GM21825 (cell line): ENCODE data around the gene RTP5.
"Not testable (repeated sequence)": the region's sequence is repeated elsewhere in the genome, so short reads cannot be mapped to it uniquely, and the experiment has no call there.

Source experiments
- ATAC-seq: cut with Tn5 transposase; IDR thresholded peaks from one replicate; pipeline ENCODE4 v1.9.1; 2021; ENCODE audit warnings: mild to moderate bottlenecking, moderate library complexity; ENCODE audit not compliant: unreplicated experiment

Gene RTP5

DNA sequence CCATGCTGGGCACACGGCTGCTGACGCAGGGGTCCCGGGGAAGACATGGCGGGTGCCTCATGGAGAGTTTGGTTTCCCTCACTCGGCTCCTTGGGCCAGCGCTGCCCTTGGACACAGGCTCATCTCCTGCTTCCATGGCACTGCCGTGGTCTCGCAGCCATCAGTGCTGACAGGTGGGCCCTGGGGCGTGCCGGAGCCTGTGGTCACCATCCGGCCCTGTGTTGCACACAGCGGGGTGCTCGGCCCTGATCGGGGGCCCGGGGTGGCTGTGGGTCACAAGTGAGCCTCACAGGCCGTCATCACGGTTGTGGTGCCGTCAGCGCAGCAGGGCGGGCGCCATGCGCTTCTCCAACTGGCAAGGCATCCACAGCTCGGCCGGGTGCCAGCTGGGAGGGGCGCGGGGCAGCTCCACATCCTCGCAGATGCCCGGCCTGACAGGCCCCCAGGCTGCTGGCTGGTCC is 582 bp downstream of the RTP5 start:
- no peak for ATAC-seq

- ATAC-seq: no peak
Measured at GRCh38 chr2:241870611-241871537, 1.3 kb downstream of the RTP5 start.

DNA sequence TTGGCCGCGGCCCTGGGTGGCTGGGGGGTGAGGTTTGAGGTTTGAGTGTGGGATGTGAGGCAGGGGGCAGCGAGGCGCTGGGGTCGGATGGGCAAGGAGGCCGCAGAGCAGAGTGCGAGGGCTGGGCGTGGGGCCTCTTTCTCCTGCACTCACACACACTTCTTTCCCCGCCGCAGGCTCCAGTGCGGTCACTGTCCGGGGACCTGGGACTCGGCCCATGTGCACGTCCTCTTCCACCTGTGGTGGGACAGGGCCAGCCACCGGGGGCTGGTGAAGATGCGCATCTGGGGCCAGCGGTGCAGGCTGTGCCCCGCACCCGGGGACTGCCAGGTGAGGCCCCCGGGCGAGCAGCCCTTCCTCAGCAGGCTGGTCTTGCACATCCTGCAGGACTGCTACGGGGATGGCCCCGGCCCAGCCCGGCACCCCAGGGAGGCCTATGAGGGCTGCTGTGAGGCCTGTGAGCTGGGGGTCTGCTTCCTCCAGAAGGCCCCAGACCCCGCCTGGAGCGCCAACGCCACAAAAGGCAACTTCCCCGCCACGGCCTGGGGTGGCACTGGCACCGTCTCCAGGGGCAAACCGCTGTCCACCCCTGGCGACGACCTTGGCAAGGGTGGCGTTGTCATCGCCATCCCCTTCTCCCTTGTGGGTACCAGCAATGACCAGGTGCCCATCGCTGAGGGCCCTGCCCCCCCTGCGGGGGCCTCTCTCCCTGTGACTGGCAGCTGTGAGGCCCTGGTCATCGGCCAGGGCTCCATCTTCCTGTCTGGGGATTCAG is 2.2 kb downstream of the RTP5 start:
- ATAC-seq: no peak

DNA sequence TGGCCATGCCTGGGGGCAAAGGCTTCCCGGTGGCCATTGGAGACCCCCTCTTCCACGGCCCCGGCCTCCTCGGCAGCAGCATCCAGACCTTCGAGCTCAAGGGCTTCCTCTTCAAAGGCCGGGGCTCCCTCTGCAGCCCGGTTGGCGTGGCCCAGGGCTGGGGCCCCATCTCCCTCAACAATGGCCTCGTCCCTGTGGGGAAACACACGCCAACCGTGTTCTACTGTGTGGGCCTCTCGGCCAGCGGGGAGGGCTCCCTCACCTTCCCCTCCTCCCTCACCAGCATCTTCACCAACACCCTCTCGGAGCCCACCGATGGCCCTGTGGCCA is 2.7 kb downstream of the RTP5 start:
- no peak for ATAC-seq

DNA sequence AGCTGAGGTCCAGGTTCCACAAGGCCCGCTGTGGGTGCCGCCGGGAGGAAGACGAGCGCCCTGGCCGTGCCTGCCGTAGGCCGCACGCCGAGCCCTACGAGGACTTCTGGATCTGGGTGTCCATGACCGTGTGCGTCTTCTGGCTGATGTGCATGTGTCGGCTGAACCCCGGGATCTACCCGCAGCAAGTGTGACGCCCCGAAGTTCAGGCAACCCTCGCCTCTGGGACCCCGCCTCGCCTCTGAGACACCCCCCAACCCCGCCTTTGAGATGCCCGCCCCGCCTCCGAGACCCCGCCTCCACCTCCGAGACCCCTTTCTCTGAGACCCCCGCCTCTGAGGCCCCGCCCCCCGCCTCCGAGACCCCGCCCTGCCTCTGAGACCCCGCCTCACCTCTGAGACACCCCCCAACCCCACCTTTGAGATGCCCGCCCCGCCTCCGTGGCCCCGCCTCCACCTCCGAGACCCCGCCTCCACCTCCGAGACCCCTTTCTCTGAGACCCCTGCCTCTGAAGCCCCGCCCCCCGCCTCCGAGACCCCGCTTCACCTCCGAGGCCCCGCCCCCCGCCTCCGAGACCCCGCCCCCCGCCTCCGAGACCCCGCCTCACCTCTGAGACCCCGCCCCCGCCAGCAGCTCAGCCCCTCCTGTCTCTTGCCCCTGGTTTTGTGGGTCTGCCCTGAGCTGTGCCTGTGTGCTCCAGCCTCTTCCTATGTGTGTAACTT is 3.7 kb downstream of the RTP5 start:
- no peak for ATAC-seq

DNA sequence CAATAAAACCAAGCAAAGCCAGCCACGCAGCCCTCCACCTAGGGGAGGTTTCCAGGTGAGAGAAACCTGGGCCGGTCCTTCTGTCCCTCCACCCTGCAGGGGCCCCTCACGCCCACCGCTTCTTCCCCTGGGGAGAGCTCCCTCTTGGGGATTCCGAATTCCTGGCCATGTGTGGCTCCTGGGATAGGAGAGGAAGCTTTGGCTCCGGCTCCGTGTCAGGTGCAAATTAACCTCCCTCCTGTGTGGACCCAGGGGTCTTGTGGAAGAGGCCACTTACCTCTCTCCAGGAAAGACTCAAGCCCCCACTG is 4.2 kb downstream of the RTP5 start:
- ATAC-seq: no peak

GRCh38 chr2:241874277-241874925 is 4.9 kb downstream of the RTP5 start:
- ATAC-seq: no peak

DNA sequence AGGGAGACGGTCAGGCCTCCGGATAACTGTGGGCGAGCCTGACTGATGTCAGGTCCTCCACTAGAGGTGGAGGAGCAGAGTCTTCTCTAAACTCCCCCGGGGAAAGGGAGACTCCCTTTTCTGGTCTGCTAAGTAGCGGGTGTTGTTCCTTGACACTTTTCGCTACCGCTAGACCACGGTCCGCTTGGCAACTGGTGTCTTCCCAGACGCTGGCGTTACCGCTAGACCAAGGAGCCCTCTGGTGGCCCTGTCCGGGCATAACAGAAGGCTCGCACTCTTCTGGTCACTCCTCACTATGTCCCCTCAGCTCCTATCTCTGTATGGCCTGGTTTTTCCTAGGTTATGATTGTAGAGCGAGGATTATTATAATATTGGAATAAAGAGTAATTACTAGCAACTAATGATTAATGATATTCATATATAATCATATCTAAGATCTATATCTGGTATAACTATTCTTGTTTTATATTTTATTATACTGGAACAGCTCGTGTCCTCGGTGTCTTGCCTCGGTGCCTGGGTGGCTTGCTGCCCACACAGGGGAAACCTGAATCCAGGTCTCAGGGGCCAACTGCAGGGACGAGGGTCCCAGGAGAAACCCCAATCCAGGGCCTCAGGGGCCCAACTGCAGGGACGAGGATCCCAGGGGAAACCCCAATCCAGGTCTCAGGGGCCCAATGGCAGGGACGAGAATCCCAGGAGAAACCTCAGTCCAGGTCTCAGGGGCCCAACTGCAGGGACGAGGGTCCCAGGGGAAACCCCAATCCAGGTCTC is 6.4 kb downstream of the RTP5 start:
- not testable (repeated sequence) for ATAC-seq

GRCh38 chr2:241876528-241877196 is 7.1 kb downstream of the RTP5 start:
- no peak for ATAC-seq

GRCh38 chr2:241877197-241877685 is 7.7 kb downstream of the RTP5 start:
- ATAC-seq: no peak

GRCh38 chr2:241877989-241878970 is 8.8 kb downstream of the RTP5 start:
- no peak for ATAC-seq

- ATAC-seq: no peak
Measured at GRCh38 chr2:241879326-241879725, 9.8 kb downstream of the RTP5 start.

DNA sequence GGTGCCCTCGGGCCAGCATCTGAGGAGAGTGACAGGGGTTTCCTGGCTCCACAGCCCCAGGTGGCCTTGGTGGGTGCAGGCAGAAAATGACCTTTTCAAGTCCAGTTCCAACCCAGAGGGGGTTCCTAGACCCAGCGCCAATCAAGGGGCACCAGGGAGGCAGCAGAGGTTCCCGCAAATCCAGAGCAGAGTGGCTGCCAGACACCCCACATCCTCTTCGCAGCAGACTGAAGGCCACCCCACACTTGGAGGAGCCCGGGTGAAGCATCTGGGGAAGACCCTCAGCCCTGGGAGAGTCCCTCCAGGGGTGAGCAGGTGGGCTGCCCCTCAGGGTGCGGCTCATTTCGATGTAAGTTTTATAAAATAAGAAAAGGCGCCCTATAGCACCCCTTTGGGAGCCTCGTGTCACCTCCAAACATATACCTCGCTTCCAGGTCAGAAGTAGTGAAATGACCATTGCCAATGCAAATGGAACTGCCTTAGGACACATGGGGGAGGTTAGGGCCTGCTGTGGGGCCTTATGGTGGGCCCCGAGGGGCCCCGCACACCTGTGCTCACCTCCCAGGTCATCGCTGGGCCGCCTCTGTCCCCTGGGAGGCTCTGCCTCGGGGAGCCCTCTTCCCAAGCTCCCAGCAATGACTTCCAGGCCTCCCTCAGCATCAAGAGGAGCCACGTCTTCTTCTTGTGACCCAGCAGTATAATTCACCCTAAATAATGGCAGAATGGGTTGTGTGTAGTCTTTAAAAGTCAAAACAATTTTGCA is 11.0 kb downstream of the RTP5 start:
- ATAC-seq: no peak

- ATAC-seq: peak; percentile 57
Measured at GRCh38 chr2:241882091-241882625, 12.6 kb downstream of the RTP5 start.

DNA sequence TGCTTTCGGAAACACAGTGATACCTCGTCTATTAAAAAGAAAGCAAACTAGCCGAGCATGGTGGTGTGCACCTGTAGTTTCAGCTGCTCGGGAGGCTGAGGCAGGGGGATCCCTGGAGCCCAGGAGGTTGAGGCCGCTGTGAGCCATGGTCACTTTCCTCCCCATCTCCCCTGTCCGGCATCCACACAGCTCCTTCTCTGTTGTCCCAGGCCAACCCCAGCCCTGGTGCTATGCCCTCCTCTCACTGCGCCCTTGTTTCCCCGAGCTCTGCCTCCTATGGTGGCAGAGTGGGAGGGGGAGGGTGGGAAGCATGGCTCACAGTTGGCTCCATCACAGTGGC is 15.4 kb downstream of the RTP5 start:
- ATAC-seq: no peak

DNA sequence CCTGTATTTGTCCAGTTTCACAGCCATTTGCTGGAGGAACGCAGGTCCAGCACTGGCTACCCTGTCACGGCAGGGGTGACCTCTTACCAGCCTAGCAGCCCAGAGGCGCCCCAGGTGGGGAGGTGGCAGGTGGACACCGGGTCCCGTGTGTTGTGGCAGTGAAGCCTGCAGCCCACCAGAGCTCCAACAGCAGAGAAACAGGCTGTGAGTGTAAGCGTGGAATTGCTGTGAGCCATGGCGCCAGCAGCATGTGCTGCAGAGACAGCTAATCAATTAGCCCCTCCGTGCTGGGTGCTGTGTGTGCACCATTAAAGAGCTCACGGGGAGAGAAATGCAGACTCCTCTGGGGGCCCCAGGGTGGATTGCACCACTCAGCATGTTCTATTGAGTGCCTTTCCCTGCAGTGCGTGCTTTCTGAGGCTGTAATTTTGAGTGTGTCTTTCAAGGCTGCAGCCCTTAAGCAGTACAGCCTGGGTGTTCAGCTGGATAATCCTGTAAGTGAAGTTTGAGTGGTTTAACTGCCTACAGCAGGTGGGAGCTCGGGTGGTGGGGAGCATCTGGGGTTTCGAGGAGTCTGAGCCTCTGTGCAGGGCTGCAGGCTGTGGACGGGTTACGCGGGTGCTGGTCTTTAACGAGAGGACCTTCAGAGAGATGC is 15.9 kb downstream of the RTP5 start:
- ATAC-seq: no peak
